ENCODE data around the gene FUZ.
A peak's percentile ranks its signal among the peaks of the same experiment; 100 is the strongest.

GRCh38 chr19:49801966-49802661, 11.0 kb downstream of the FUZ start:
- no peak for TF ChIP-seq BCL11A (IDR thresholded peaks at IDR 0.05; ENCODE audit: low read depth in 2 of 2, low read length in 2 of 2)
- TF ChIP-seq USF2 (IDR thresholded peaks at IDR 0.05; ENCODE audit: low read length): no peak
- peak; percentile 4 to 31 (median 8); a peak in 2 of 4 replicates for TF ChIP-seq CTCF (IDR thresholded peaks at IDR 0.05; ENCODE audit: control extremely low read depth in 1 of 3, insufficient read depth in 1 of 3, low read depth in 1 of 3, low read length in 3 of 3)
- no peak for TF ChIP-seq EZH2 (IDR thresholded peaks at IDR 0.05; ENCODE audit: low read depth, low read length, severe bottlenecking)
- no peak for TF ChIP-seq POLR2AphosphoS5 (IDR thresholded peaks at IDR 0.05; ENCODE audit: low read depth, low read length)
- 0 out of 2 replicates have a peak, but pooled peaks have one; percentile 6 for TF ChIP-seq MAX (IDR thresholded peaks at IDR 0.05)
- no peak for TF ChIP-seq POLR2A (IDR thresholded peaks at IDR 0.05; ENCODE audit: control extremely low read depth in 1 of 2, low read depth in 2 of 2, low read length in 2 of 2)
- no peak for TF ChIP-seq CBX8 (IDR thresholded peaks at IDR 0.05; ENCODE audit: borderline replicate concordance, low read depth, low read length)

Data from H1 (cell line).